HG02588 (cell line): ENCODE measurements around the gene ATXN1.

Experiments used
- ATAC-seq: cut with Tn5 transposase; IDR thresholded peaks from one replicate; pipeline ENCODE4 v1.9.1; 2021; ENCODE audit warnings: mild to moderate bottlenecking, moderate library complexity; ENCODE audit not compliant: unreplicated experiment

ATXN1 gene

GRCh38 chr6:16488813-16489212 is 272.4 kb downstream of the ATXN1 start:
- ATAC-seq = no peak

- no peak for ATAC-seq
These were observed 273.1 kb downstream of the ATXN1 start for GRCh38 chr6:16487996-16488674.

GRCh38 chr6:16486661-16487060 is 274.6 kb downstream of the ATXN1 start:
- ATAC-seq = no peak

- ATAC-seq = peak; percentile 53
These were observed 277.9 kb downstream of the ATXN1 start for GRCh38 chr6:16483315-16483875.

- no peak for ATAC-seq
These were observed 278.5 kb downstream of the ATXN1 start for GRCh38 chr6:16482702-16483314.

GRCh38 chr6:16481697-16482399 is 279.4 kb downstream of the ATXN1 start:
- ATAC-seq = peak; percentile 36

- no peak for ATAC-seq
These were observed 280.3 kb downstream of the ATXN1 start for GRCh38 chr6:16480763-16481560.

GRCh38 chr6:16477367-16478149 is 283.7 kb downstream of the ATXN1 start:
- ATAC-seq = no peak

GRCh38 chr6:16476861-16477260 is 284.4 kb downstream of the ATXN1 start:
- ATAC-seq = no peak

- no peak for ATAC-seq
These were observed 285.8 kb downstream of the ATXN1 start for GRCh38 chr6:16475494-16475781.

- ATAC-seq = peak; percentile 33
These were observed 286.3 kb downstream of the ATXN1 start for GRCh38 chr6:16474772-16475493.

- no peak for ATAC-seq
These were observed 287.1 kb downstream of the ATXN1 start for GRCh38 chr6:16473908-16474771.

GRCh38 chr6:16473184-16473907 is 287.9 kb downstream of the ATXN1 start:
- ATAC-seq = peak; percentile 37

- ATAC-seq = no peak
These were observed 288.8 kb downstream of the ATXN1 start for GRCh38 chr6:16472349-16473069.

- ATAC-seq = no peak
These were observed 289.4 kb downstream of the ATXN1 start for GRCh38 chr6:16471910-16472297.

- ATAC-seq = peak; percentile 46
These were observed 289.9 kb downstream of the ATXN1 start for GRCh38 chr6:16471222-16471909.
